GM06990 (cell line): ENCODE measurements around the gene RGS14.

Experiments used
- DNase-seq: peaks from one replicate; pipeline ENCODE4 v3.0.0-alpha.2; 2011; ENCODE audit not compliant: insufficient read length; ENCODE audit errors: extremely low read depth
- H3K27me3 ChIP-seq: replicated peaks from 2 replicates; pipeline ENCODE4 v1.6.0; 2011; ENCODE audit warnings: low read length; ENCODE audit not compliant: control insufficient read depth, insufficient read depth
- H3K36me3 ChIP-seq: 2 replicates; pipeline ENCODE4 v1.5.1; 2011; ENCODE audit warnings: low read length; ENCODE audit not compliant: control insufficient read depth, insufficient read depth
- H3K4me3 ChIP-seq: replicated peaks from 2 replicates; pipeline ENCODE4 v1.5.1; 2011; ENCODE audit warnings: low read depth, mild to moderate bottlenecking, control low read depth, low read length
- CTCF ChIP-seq: IDR thresholded peaks from 2 replicates; pipeline ENCODE4 v1.5.1; 2011; ENCODE audit warnings: low read length, control low read depth, mild to moderate bottlenecking, inconsistent platforms; ENCODE audit not compliant: insufficient read depth, poor library complexity, severe bottlenecking

RGS14 gene

GRCh38 chr5:177354256-177354655 lies 3.5 kb upstream of the RGS14 start:
- Histone ChIP-seq H3K36me3 (peaks cover 6% of the 10 kb centered on the region), H3K4me3 (no peak overlapping the region), H3K27me3 (no peaks in the 10 kb centered on the region)
- TF ChIP-seq CTCF = no peak
- no peak for DNase-seq

- no peak for DNase-seq
- Histone ChIP-seq H3K36me3 (peaks cover 4% of the 10 kb centered on the region), H3K27me3 (no peaks in the 10 kb centered on the region), H3K4me3 (no peak overlapping the region)
- TF ChIP-seq CTCF = no peak
These were observed 3.0 kb upstream of the RGS14 start for GRCh38 chr5:177354711-177355110.

GRCh38 chr5:177355162-177355867 lies 2.4 kb upstream of the RGS14 start:
- no peak for TF ChIP-seq CTCF
- Histone ChIP-seq H3K4me3 (no peak overlapping the region), H3K27me3 (no peaks in the 10 kb centered on the region), H3K36me3 (no peaks in the 10 kb centered on the region)
- no peak for DNase-seq

GRCh38 chr5:177355868-177356168 lies 1.9 kb upstream of the RGS14 start:
- H3K36me3 ChIP-seq = no peaks in the 10 kb centered on the region
- no peaks in the 10 kb centered on the region for H3K27me3 ChIP-seq
- no peak for DNase-seq
- TF ChIP-seq CTCF = no peak
- no peak overlapping the region for H3K4me3 ChIP-seq

- no peaks in the 10 kb centered on the region for H3K27me3 ChIP-seq
- no peaks in the 10 kb centered on the region for H3K36me3 ChIP-seq
- no peak for TF ChIP-seq CTCF
- DNase-seq = no peak
- H3K4me3 ChIP-seq = no peak overlapping the region
These were observed 978 bp upstream of the RGS14 start for GRCh38 chr5:177356746-177357145.

- no peak for TF ChIP-seq CTCF
- H3K4me3 ChIP-seq = no peak overlapping the region
- no peaks in the 10 kb centered on the region for H3K36me3 ChIP-seq
- H3K27me3 ChIP-seq = no peaks in the 10 kb centered on the region
- DNase-seq = no peak
These were observed 622 bp upstream of the RGS14 start for GRCh38 chr5:177357146-177357458.
